Epithelial cell of esophagus (primary cell): ENCODE results near the gene FBLN2.

ENCODE experiments used
- DNase-seq: peaks from one replicate; pipeline ENCODE4 v3.0.0; 2010; ENCODE audit warnings: low read depth
- H3K4me3 ChIP-seq: 2 replicates; pipeline ENCODE4 v1.5.1; 2011; ENCODE audit warnings: mild to moderate bottlenecking, low read length, control low read depth
- TF ChIP-seq, protein P1 (sequence below): IDR thresholded peaks from 2 replicates; pipeline ENCODE4 v1.5.1; 2011; ENCODE audit warnings: low read depth, mild to moderate bottlenecking, low read length, control low read depth, inconsistent platforms; ENCODE audit not compliant: insufficient read depth; ENCODE audit errors: missing control alignments

Gene FBLN2

DNA sequence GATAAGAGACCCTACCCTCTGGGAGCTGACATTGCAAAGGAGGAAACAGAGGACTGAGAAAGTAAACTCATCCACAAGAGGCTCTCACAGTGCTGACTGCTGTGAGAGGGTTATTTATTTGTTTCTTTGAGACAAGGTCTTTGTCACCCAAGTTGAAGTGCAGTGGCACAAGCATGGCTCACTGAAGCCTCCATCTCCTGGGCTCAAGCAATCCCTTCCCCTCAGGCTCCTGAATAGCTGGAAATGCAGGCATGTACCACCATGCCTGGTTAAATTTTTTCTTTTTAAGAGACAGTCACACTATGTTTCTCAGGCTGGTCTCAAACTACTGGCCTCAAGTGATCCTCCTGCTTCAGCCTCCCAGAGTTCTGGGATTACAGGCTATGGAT lies 52.8 kb downstream of the FBLN2 start:
- DNase-seq: peak; percentile 52
- no peak overlapping the region for H3K4me3 ChIP-seq
- TF ChIP-seq, protein P1, sequence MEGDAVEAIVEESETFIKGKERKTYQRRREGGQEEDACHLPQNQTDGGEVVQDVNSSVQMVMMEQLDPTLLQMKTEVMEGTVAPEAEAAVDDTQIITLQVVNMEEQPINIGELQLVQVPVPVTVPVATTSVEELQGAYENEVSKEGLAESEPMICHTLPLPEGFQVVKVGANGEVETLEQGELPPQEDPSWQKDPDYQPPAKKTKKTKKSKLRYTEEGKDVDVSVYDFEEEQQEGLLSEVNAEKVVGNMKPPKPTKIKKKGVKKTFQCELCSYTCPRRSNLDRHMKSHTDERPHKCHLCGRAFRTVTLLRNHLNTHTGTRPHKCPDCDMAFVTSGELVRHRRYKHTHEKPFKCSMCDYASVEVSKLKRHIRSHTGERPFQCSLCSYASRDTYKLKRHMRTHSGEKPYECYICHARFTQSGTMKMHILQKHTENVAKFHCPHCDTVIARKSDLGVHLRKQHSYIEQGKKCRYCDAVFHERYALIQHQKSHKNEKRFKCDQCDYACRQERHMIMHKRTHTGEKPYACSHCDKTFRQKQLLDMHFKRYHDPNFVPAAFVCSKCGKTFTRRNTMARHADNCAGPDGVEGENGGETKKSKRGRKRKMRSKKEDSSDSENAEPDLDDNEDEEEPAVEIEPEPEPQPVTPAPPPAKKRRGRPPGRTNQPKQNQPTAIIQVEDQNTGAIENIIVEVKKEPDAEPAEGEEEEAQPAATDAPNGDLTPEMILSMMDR: no peak

DNA sequence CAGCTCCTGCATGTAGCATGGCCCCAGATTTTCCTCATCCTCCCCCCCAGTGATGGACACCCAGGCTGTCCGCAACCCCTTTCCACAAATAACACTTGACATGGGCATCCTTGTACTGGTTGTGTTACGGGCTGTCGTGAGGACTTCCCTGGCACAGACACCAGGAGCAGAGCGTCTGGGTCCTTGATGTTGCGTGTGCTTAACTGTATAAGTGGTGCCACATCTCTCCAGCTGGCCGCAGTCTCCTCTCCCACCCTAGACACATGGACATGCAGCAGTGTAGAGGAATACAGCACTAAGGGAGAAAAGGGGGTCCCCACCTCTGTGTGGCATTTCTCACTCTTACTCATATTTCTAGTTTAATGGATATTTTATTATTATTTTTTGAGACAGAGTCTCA lies 56.6 kb downstream of the FBLN2 start:
- no peak for DNase-seq
- no peak overlapping the region for H3K4me3 ChIP-seq
- TF ChIP-seq, protein P1: no peak

DNA sequence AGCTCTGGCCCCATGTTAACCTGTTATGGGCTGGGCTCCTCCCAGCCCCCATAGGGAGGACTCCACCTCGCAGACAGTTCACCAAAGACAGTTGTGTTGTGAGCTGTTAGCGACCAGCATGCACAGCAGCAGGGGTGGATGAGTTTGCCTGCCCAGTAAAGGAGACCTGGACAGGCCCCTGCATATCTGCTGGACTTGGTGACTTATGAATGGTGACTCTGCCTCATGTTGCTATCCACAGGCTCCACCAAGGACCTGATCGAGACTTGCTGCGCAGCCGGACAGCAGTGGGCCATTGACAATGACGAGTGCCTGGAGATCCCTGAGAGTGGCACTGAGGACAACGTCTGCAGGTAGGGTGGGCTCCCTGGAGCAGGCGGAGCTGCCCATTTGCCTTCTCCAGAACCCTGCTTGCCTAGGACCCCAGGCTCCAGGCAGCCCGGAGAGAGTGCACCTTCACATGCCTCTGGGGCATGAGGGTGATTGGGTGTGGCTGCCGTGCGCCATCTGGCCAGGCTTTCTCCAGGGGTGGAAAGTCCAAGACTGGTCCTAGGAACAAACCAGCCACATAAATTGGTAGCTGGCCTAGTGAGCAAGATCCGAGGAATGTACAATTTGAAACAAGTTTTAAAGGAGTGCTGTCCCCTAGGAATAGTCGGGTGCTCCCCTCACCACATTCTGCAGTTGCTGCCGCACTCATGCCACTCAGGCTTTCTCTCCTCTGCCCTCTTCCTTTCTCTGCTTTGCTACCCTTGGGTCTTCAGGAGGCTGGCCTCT lies 59.1 kb downstream of the FBLN2 start:
- no peak for DNase-seq
- TF ChIP-seq, protein P1: no peak

GRCh38 chr3:13608969-13609725 lies 60.2 kb downstream of the FBLN2 start:
- no peak for DNase-seq
- TF ChIP-seq, protein P1: no peak
- no peak overlapping the region for H3K4me3 ChIP-seq

More for the DNA sequence above, 59.1 kb downstream of the FBLN2 start:
- no peak overlapping the region for H3K4me3 ChIP-seq

DNA sequence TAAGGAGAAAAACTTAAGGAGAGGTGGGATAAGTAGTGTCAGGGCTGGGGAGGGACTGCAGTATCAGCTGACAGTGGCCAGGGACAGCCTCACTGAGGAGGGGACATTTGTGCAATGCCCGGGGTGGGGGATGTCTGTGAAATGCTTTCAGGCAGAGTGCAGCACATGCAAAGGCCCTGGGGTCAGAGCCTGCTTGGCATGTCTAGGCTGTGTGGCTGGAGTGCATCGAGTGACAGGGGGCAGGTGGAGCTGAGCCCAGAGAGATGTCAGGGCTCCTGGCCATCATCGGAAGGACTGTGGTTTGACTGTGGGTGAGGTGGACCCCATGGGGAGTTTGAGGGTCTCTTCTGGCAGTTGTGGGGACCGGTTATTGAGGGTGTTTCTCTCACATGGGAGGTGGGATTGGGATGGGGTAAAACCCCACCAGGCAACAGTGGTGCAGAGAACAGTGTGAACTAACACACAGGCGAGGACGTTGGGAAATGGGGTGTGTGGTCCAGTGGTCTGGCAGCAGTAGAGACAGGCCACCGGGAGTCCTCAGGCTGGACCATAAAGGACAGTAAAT lies 61.2 kb downstream of the FBLN2 start:
- TF ChIP-seq, protein P1: no peak
- H3K4me3 ChIP-seq: no peak overlapping the region
- DNase-seq: no peak

GRCh38 chr3:13611221-13611620 lies 62.3 kb downstream of the FBLN2 start:
- no peak for DNase-seq
- H3K4me3 ChIP-seq: no peak overlapping the region
- TF ChIP-seq, protein P1: no peak
